A549 (cell line): ENCODE measurements around the gene ERGIC2. TPM values are rescaled to one million over a fixed set of nuclear protein-coding genes. Genes with fewer than 3 reads are reported as not detected.

ENCODE experiments used
- ATAC-seq, 2 experiments: fragments of 200-7000 bp in 1 of 2; fragments of >200 bp in 1 of 2; cut with Nextera tagmentation in 1 of 2; cut with Tn5 transposase in 1 of 2; 3 replicates each; pipeline versions ENCODE4 v1.8.0 to v1.9.1; 2018 to 2020; ENCODE audit warnings: mild to moderate bottlenecking in 1 of 2, moderate library complexity in 1 of 2
- CTCF ChIA-PET: fragments of 300-600 bp; sonication (Branson Sonifier 250); formaldehyde crosslinking; extraction: SDS; loops from one replicate; lab custom pipeline; 2021; ENCODE audit warnings: antibody characterized with exemption, inconsistent platforms; lab: Yijun Ruan, JAX
- POLR2A ChIA-PET: fragments of 350-600 bp; formaldehyde crosslinking; extraction: SDS; loops from one replicate; lab custom pipeline; 2021; ENCODE audit warnings: antibody characterized with exemption, inconsistent platforms; lab: Yijun Ruan, JAX
- DNase-seq, 2 experiments: peaks; one replicate each; pipeline versions ENCODE4 v3.0.0 to v3.0.0-alpha.2; 2011 to 2016; ENCODE audit warnings: low read depth in 1 of 2, low spot score in 1 of 2
- FAIRE-seq: peaks from 2 replicates; lab custom pipeline; 2011; peaks lifted over from hg19 to GRCh38; lab: Jason Lieb, UNC
- H3K27ac ChIP-seq, 2 experiments: fragments of >200 bp; sonication (Bioruptor Twin); formaldehyde crosslinking; 3 replicates each; pipeline ENCODE4 v1.5.1; 2016 to 2017
- H3K4me1 ChIP-seq: fragments of >200 bp; sonication (Bioruptor Twin); formaldehyde crosslinking; 3 replicates; pipeline ENCODE4 v1.6.1; 2016
- H3K4me2 ChIP-seq: fragments of >200 bp; sonication (Bioruptor Twin); formaldehyde crosslinking; 3 replicates; pipeline ENCODE4 v1.6.1; 2016
- H3K4me3 ChIP-seq: fragments of >200 bp; sonication (Bioruptor Twin); formaldehyde crosslinking; 3 replicates; pipeline ENCODE4 v1.5.1; 2016
- H3K9me3 ChIP-seq: fragments of >200 bp; sonication (Bioruptor Twin); formaldehyde crosslinking; 3 replicates; pipeline ENCODE4 v1.6.1; 2016
- ATOH8 ChIP-seq: fragments of 250-450 bp; sonication (Bioruptor Pico); IDR thresholded peaks from 2 replicates; pipeline ENCODE4 v1.5.0; 2020; ENCODE audit warnings: low read depth, mild to moderate bottlenecking, moderate library complexity
- CHD2 ChIP-seq: fragments of 150-350 bp; IDR thresholded peaks from 2 replicates; pipeline ENCODE4 v1.6.1; 2014; ENCODE audit warnings: low read length; ENCODE audit not compliant: partially characterized antibody
- E2F6 ChIP-seq: IDR thresholded peaks from 2 replicates; pipeline ENCODE4 v1.6.1; 2012; ENCODE audit warnings: low read depth, borderline replicate concordance
- EHF ChIP-seq: fragments of 250-450 bp; sonication (Bioruptor Pico); IDR thresholded peaks from 2 replicates; pipeline ENCODE4 v1.5.0; 2020; ENCODE audit warnings: mild to moderate bottlenecking
- ESRRA ChIP-seq: fragments of 150-350 bp; IDR thresholded peaks from 2 replicates; pipeline ENCODE4 v1.6.1; 2014; ENCODE audit warnings: mild to moderate bottlenecking, low read length, borderline replicate concordance
- FOSB ChIP-seq: fragments of 250-450 bp; sonication (Bioruptor Pico); IDR thresholded peaks from 2 replicates; pipeline ENCODE4 v1.5.0; 2020; ENCODE audit warnings: mild to moderate bottlenecking, moderate library complexity
- GATA3 ChIP-seq: IDR thresholded peaks from 2 replicates; pipeline ENCODE4 v1.6.1; 2012; ENCODE audit warnings: borderline replicate concordance
- HDAC2 ChIP-seq: fragments of 200-600 bp; sonication (generic); IDR thresholded peaks from 2 replicates; pipeline ENCODE4 v1.6.1; 2016
- HEYL ChIP-seq: fragments of 250-450 bp; sonication (Bioruptor Pico); IDR thresholded peaks from 2 replicates; pipeline ENCODE4 v1.8.0; 2021; ENCODE audit warnings: mild to moderate bottlenecking, moderate library complexity
- HOXA7 ChIP-seq: fragments of 250-450 bp; sonication (Bioruptor Pico); IDR thresholded peaks from 2 replicates; pipeline ENCODE4 v1.5.0; 2020; ENCODE audit warnings: mild to moderate bottlenecking, moderate library complexity
- HOXB13 ChIP-seq: fragments of 250-450 bp; sonication (Bioruptor Pico); IDR thresholded peaks from 2 replicates; pipeline ENCODE4 v1.5.0; 2020; ENCODE audit warnings: low read depth, mild to moderate bottlenecking, moderate library complexity
- KDM5A ChIP-seq: fragments of 200-600 bp; sonication (generic); IDR thresholded peaks from 2 replicates; pipeline ENCODE4 v1.6.1; 2016; ENCODE audit warnings: antibody characterized with exemption, mild to moderate bottlenecking
- MAFK ChIP-seq: fragments of 450-650 bp; IDR thresholded peaks from 2 replicates; pipeline ENCODE4 v1.6.1; 2014; ENCODE audit not compliant: partially characterized antibody
- MAZ ChIP-seq: fragments of 150-350 bp; IDR thresholded peaks from 2 replicates; pipeline ENCODE4 v1.6.1; 2014; ENCODE audit warnings: antibody characterized with exemption, low read depth, low read length, borderline replicate concordance
- RAD21 ChIP-seq, 2 experiments: fragments of >200 bp in 1 of 2; sonication (Bioruptor Twin) in 1 of 2; formaldehyde crosslinking in 1 of 2; IDR thresholded peaks in 1 of 2; conservative IDR thresholded peaks in 1 of 2; 2 replicates in 1 of 2; 3 replicates in 1 of 2; pipeline ENCODE4 v1.6.1; 2012 to 2018; ENCODE audit warnings: inconsistent platforms in 1 of 2
- RCOR1 ChIP-seq: fragments of 150-350 bp; IDR thresholded peaks from 2 replicates; pipeline ENCODE4 v1.6.1; 2014; ENCODE audit warnings: antibody characterized with exemption, low read length, low read depth
- RFX5 ChIP-seq: fragments of 450-650 bp; IDR thresholded peaks from 2 replicates; pipeline ENCODE4 v1.7.1; 2014; ENCODE audit warnings: antibody characterized with exemption, mild to moderate bottlenecking, moderate library complexity
- RNF2 ChIP-seq: fragments of 200-600 bp; sonication (generic); IDR thresholded peaks from 2 replicates; pipeline ENCODE4 v1.6.1; 2016; ENCODE audit warnings: low read depth, mild to moderate bottlenecking, antibody characterized with exemption, moderate library complexity, borderline replicate concordance
- SREBF2 ChIP-seq: fragments of 450-650 bp; IDR thresholded peaks from 2 replicates; pipeline ENCODE4 v1.6.1; 2014; ENCODE audit warnings: mild to moderate bottlenecking, moderate library complexity
- TFCP2L1 ChIP-seq: fragments of 250-450 bp; sonication (Bioruptor Pico); IDR thresholded peaks from 2 replicates; pipeline ENCODE4 v1.5.0; 2021; ENCODE audit warnings: mild to moderate bottlenecking
- USF2 ChIP-seq: fragments of 450-650 bp; IDR thresholded peaks from 2 replicates; pipeline ENCODE4 v1.6.1; 2014; ENCODE audit warnings: antibody characterized with exemption
- ZC3H11A ChIP-seq: fragments of 450-650 bp; IDR thresholded peaks from 2 replicates; pipeline ENCODE4 v1.6.1; 2014; ENCODE audit warnings: antibody characterized with exemption, mild to moderate bottlenecking
- ZFP36 ChIP-seq: fragments of 450-650 bp; IDR thresholded peaks from 2 replicates; pipeline ENCODE4 v1.6.1; 2014; ENCODE audit warnings: borderline replicate concordance; ENCODE audit not compliant: partially characterized antibody
- ZNF302 ChIP-seq: fragments of 250-450 bp; sonication (Bioruptor Pico); IDR thresholded peaks from 2 replicates; pipeline ENCODE4 v1.9.0; 2021; ENCODE audit warnings: inconsistent platforms, mild to moderate bottlenecking, moderate library complexity
- ZSCAN20 ChIP-seq: fragments of 250-450 bp; sonication (Bioruptor Pico); IDR thresholded peaks from 2 replicates; pipeline ENCODE4 v1.8.0; 2022; ENCODE audit warnings: mild to moderate bottlenecking, moderate library complexity
- WGBS: methylation state at CpG from one replicate; pipeline ENCODE4 v1.1.6; 2017; ENCODE audit errors: missing lambda C conversion rate; 5-methylcytosine and 5-hydroxymethylcytosine counted together
- polyA plus RNA-seq, 4 experiments: library from polyadenylated mRNA; depleted of rRNA in 3 of 4; stranded (reverse); fragments of >200 nt; fragmentation: RNase III in 1 of 4; extraction: RNeasy Plus Mini Kit Qiagen cat#74134 plus additional on column Dnase treatment in 1 of 4; gene quantifications; 2 replicates in 3 of 4; 3 replicates in 1 of 4; pipeline ENCODE4 v1.2.3, GENCODE V29; 2011 to 2017
- TF ChIP-seq, protein P1 (sequence below): IDR thresholded peaks from 2 replicates; pipeline ENCODE4 v1.6.1; 2012
- TF ChIP-seq, protein P2 (sequence below): fragments of 250-450 bp; sonication (Bioruptor Pico); IDR thresholded peaks from 2 replicates; pipeline ENCODE4 v1.5.0; 2021; ENCODE audit warnings: mild to moderate bottlenecking, moderate library complexity, borderline replicate concordance

Gene ERGIC2
- polyA plus RNA-seq, 2 of the 4 experiments (the other 2 are of a cell fraction): 69.3 to 94.1 TPM

- POLR2A ChIA-PET: no interaction called here
- no peak for DNase-seq
- FAIRE-seq: no peak
- no peak for ATAC-seq
- H3K4me2 ChIP-seq: no peak overlapping the region
- no peaks in the 10 kb centered on the region for H3K9me3 ChIP-seq
- 10% methylated on average over 2 of the region's 2 CpGs for WGBS
- no peaks in the 10 kb centered on the region for H3K4me1 ChIP-seq
- no peak overlapping the region for H3K27ac ChIP-seq
- no peak overlapping the region for H3K4me3 ChIP-seq
- TF ChIP-seq ZC3H11A (no peak), RFX5 (no peak), ESRRA (no peak), ZNF302 (CRISPR knock-in tag) (no peak), TFCP2L1 (CRISPR knock-in tag) (no peak), USF2 (no peak), MAZ (no peak), FOSB (no peak), GATA3 (no peak), ZSCAN20 (no peak), RCOR1 (no peak), HOXA7 (no peak), SREBF2 (no peak), HDAC2 (no peak), RAD21 (conservative IDR thresholded peaks at IDR 0.05 in 1 of 2, IDR thresholded peaks at IDR 0.05 in 1 of 2) (no peak), ZFP36 (no peak), EHF (no peak), ATOH8 (CRISPR knock-in tag) (no peak), CHD2 (no peak)
- TF ChIP-seq, protein P1, sequence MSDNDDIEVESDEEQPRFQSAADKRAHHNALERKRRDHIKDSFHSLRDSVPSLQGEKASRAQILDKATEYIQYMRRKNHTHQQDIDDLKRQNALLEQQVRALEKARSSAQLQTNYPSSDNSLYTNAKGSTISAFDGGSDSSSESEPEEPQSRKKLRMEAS: no peak
- TF ChIP-seq, all 56 proteins: peak for 0
- CTCF ChIA-PET: interaction anchor here (0.6 kb wide), 1 partner anchor 260 kb away, joined by 3 read pairs; no protein-coding TSS in a partner anchor
These were observed 44.8 kb upstream of the ERGIC2 start for GRCh38 chr12:29425722-29426121.

GRCh38 chr12:29416748-29417147 is 35.8 kb upstream of the ERGIC2 start:
- no peak overlapping the region for H3K27ac ChIP-seq
- no peak for FAIRE-seq
- TF ChIP-seq EHF (no peak), ATOH8 (CRISPR knock-in tag) (no peak), ESRRA (no peak), RNF2 (no peak), HEYL (no peak), RAD21 (conservative IDR thresholded peaks at IDR 0.05 in 1 of 2, IDR thresholded peaks at IDR 0.05 in 1 of 2) (no peak), MAFK (no peak), HOXB13 (no peak), KDM5A (no peak), E2F6 (no peak), SREBF2 (no peak), RFX5 (no peak), HDAC2 (no peak)
- TF ChIP-seq, protein P1: no peak
- TF ChIP-seq, protein P2, sequence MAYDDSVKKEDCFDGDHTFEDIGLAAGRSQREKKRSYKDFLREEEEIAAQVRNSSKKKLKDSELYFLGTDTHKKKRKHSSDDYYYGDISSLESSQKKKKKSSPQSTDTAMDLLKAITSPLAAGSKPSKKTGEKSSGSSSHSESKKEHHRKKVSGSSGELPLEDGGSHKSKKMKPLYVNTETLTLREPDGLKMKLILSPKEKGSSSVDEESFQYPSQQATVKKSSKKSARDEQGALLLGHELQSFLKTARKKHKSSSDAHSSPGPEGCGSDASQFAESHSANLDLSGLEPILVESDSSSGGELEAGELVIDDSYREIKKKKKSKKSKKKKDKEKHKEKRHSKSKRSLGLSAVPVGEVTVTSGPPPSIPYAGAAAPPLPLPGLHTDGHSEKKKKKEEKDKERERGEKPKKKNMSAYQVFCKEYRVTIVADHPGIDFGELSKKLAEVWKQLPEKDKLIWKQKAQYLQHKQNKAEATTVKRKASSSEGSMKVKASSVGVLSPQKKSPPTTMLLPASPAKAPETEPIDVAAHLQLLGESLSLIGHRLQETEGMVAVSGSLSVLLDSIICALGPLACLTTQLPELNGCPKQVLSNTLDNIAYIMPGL (CRISPR knock-in tag): no peak
- TF ChIP-seq, all 56 proteins: peak for 0
- no peak overlapping the region for H3K4me3 ChIP-seq
- no peaks in the 10 kb centered on the region for H3K9me3 ChIP-seq
- ChIA-PET POLR2A (no interaction called here), CTCF (no interaction called here)
- ATAC-seq: no peak
- DNase-seq: no peak
- H3K4me2 ChIP-seq: no peak overlapping the region
- H3K4me1 ChIP-seq: no peaks in the 10 kb centered on the region
